ENCODE data around the gene RIOK1. TPM values are rescaled to one million over a fixed set of nuclear protein-coding genes. Genes with fewer than 3 reads are reported as not detected.

Gene RIOK1
- total RNA-seq, 1 experiment from 2014 or later = 39.0 TPM

DNA sequence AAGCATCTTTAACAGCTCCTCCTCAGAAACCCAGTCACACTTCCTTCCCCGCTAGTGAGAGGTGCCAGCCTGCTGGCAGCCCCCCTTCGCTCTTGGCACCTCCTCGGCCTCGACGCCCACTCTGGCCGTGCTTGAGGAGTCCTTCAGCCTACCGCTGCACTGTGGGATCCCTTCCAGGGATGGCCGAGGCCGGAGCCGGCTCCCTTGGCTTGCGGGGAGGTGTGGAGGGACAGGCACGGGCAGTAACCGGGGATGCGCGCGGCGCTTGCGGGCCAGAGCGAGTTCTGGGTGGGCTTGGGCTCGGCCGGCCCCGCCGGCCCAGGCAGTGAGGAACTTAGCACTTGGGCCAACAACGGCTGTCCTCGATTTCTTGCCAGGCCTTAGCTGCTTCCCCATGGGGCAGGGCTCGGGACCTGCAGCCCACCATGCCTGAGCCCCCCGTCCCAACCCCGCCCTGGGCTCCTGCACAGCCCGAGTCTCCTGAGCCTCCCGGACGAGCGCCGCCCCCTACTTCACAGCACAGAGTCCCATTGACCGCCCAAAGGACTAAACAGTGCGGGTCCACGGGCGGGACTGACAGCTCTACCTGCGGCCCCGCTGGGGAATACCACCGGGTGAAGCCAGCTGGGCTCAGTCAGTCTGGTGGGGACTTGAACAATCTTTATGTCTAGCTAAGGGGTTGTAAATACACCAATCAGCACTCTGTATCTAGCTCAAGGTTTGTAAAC is 51.6 kb downstream of the RIOK1 start:
- TF ChIP-seq JUND (IDR thresholded peaks at IDR 0.05) (no peak), TCF7L2 (IDR thresholded peaks at IDR 0.05; ENCODE audit: borderline replicate concordance, extremely low read depth, insufficient read depth, insufficient read length) (no peak), SRF (IDR thresholded peaks at IDR 0.05; ENCODE audit: low read depth) (no peak), ZFX (IDR thresholded peaks at IDR 0.05) (no peak), POLR2AphosphoS5 (IDR thresholded peaks at IDR 0.05; ENCODE audit: low read depth, low read length) (no peak), EGR1 (IDR thresholded peaks at IDR 0.05; ENCODE audit: low read depth) (no peak), CBX3 (IDR thresholded peaks at IDR 0.05; ENCODE audit: low read depth) (no peak), SIN3A (IDR thresholded peaks at IDR 0.05; ENCODE audit: low read depth) (no peak), FOSL1 (IDR thresholded peaks at IDR 0.05; ENCODE audit: low read depth) (no peak), SP1 (IDR thresholded peaks at IDR 0.05; ENCODE audit: low read depth) (no peak), CEBPB (IDR thresholded peaks at IDR 0.05; ENCODE audit: low read depth) (no peak)
- TF ChIP-seq, protein P1, sequence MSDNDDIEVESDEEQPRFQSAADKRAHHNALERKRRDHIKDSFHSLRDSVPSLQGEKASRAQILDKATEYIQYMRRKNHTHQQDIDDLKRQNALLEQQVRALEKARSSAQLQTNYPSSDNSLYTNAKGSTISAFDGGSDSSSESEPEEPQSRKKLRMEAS (IDR thresholded peaks at IDR 0.05) = no peak
- TF ChIP-seq, protein P2, sequence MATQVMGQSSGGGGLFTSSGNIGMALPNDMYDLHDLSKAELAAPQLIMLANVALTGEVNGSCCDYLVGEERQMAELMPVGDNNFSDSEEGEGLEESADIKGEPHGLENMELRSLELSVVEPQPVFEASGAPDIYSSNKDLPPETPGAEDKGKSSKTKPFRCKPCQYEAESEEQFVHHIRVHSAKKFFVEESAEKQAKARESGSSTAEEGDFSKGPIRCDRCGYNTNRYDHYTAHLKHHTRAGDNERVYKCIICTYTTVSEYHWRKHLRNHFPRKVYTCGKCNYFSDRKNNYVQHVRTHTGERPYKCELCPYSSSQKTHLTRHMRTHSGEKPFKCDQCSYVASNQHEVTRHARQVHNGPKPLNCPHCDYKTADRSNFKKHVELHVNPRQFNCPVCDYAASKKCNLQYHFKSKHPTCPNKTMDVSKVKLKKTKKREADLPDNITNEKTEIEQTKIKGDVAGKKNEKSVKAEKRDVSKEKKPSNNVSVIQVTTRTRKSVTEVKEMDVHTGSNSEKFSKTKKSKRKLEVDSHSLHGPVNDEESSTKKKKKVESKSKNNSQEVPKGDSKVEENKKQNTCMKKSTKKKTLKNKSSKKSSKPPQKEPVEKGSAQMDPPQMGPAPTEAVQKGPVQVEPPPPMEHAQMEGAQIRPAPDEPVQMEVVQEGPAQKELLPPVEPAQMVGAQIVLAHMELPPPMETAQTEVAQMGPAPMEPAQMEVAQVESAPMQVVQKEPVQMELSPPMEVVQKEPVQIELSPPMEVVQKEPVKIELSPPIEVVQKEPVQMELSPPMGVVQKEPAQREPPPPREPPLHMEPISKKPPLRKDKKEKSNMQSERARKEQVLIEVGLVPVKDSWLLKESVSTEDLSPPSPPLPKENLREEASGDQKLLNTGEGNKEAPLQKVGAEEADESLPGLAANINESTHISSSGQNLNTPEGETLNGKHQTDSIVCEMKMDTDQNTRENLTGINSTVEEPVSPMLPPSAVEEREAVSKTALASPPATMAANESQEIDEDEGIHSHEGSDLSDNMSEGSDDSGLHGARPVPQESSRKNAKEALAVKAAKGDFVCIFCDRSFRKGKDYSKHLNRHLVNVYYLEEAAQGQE (IDR thresholded peaks at IDR 0.05; ENCODE audit: low read depth) = no peak
- TF ChIP-seq, protein P3, sequence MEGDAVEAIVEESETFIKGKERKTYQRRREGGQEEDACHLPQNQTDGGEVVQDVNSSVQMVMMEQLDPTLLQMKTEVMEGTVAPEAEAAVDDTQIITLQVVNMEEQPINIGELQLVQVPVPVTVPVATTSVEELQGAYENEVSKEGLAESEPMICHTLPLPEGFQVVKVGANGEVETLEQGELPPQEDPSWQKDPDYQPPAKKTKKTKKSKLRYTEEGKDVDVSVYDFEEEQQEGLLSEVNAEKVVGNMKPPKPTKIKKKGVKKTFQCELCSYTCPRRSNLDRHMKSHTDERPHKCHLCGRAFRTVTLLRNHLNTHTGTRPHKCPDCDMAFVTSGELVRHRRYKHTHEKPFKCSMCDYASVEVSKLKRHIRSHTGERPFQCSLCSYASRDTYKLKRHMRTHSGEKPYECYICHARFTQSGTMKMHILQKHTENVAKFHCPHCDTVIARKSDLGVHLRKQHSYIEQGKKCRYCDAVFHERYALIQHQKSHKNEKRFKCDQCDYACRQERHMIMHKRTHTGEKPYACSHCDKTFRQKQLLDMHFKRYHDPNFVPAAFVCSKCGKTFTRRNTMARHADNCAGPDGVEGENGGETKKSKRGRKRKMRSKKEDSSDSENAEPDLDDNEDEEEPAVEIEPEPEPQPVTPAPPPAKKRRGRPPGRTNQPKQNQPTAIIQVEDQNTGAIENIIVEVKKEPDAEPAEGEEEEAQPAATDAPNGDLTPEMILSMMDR (IDR thresholded peaks at IDR 0.05 in 2 of 3, conservative IDR thresholded peaks at IDR 0.05 in 1 of 3; ENCODE audit: borderline replicate concordance in 1 of 3, insufficient read depth in 1 of 3, low read depth in 2 of 3, low read length in 2 of 3) = no peak
- TF ChIP-seq, protein P4, sequence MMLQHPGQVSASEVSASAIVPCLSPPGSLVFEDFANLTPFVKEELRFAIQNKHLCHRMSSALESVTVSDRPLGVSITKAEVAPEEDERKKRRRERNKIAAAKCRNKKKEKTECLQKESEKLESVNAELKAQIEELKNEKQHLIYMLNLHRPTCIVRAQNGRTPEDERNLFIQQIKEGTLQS (IDR thresholded peaks at IDR 0.05) = no peak
- ChIA-PET RAD21 (ENCODE audit: low non-redundant PET in 1 of 2, low total read pairs in 2 of 2, uncharacterized antibody in 2 of 2, unreplicated experiment in 2 of 2) (interaction anchor here in 1 of 2 experiments (0.6 kb wide), 2 partner anchors 19 to 100 kb away, joined by 3 to 4 read pairs; no protein-coding TSS in a partner anchor), CTCF (no interaction called here), POLR2A (interaction anchor here (0.6 to 1.6 kb wide), 2 partner anchors 14 to 15 kb away, joined by 4 to 5 read pairs; no protein-coding TSS in a partner anchor)
- H3K9ac ChIP-seq (ENCODE audit: low read length) = no peak overlapping the region
- no peaks in the 10 kb centered on the region for H3K27me3 ChIP-seq (ENCODE audit: insufficient read depth, low read length)
- no peaks in the 10 kb centered on the region for H4K20me1 ChIP-seq (ENCODE audit: insufficient read depth)
- H3K79me2 ChIP-seq (ENCODE audit: insufficient read depth, low read length) = no peaks in the 10 kb centered on the region
- ATAC-seq (no peak), DNase-seq (ENCODE audit: low read depth, low spot score) (no peak)
- no peak overlapping the region for H3K4me2 ChIP-seq (ENCODE audit: low read length)
- no peaks in the 10 kb centered on the region for H3K36me3 ChIP-seq (ENCODE audit: control insufficient read depth in 1 of 2, insufficient read depth in 2 of 2, low read length in 2 of 2)
- intact Hi-C loops (cut with micrococcal nuclease) = no loop called here
- H3K4me1 ChIP-seq (ENCODE audit: control insufficient read depth in 1 of 2, insufficient read depth in 2 of 2, low read length in 2 of 2) = no peaks in the 10 kb centered on the region
- no peaks in the 10 kb centered on the region for H3K9me2 ChIP-seq (ENCODE audit: insufficient read depth)
- H3K4me3 ChIP-seq (replicated peaks in 1 of 2; ENCODE audit: low read depth in 1 of 2, low read length in 2 of 2) = no peak overlapping the region
- H2AFZ ChIP-seq (ENCODE audit: low read depth, low read length, poor library complexity, severe bottlenecking) = no peak overlapping the region
- H3K9me3 ChIP-seq (ENCODE audit: control insufficient read depth in 1 of 2, insufficient read depth in 1 of 2, low read depth in 1 of 2, low read length in 2 of 2) = no peaks in the 10 kb centered on the region
- no TSS peak for BruUV-seq (replicated peaks)
- no peak overlapping the region for H3K27ac ChIP-seq (ENCODE audit: low read depth, low read length)
